ENCODE results near the gene TMOD1. TPM values are rescaled to one million over a fixed set of nuclear protein-coding genes. Genes with fewer than 3 reads are reported as not detected.
A peak's percentile ranks its signal among the peaks of the same experiment; 100 is the strongest.

TMOD1 gene
- total RNA-seq, 1 donor from 2014 or later, result 0.91 TPM

GRCh38 chr9:97503862-97504210 lies 2.4 kb downstream of the TMOD1 start:
- Mint-ChIP-seq H3K27ac (no peak overlapping the region), H3K4me1 (peaks cover 20% of the 10 kb centered on the region), H3K27me3 (peaks cover 48% of the 10 kb centered on the region), H3K9me3 (no peaks in the 10 kb centered on the region), H3K36me3 (ENCODE audit: low read depth) (no peaks in the 10 kb centered on the region), H3K4me3 (no peak overlapping the region)
- intact Hi-C loops (cut with micrococcal nuclease), result loop anchor here (5.0 kb wide), 1 partner anchor 92 kb away; the partner anchor contains the start of gene TDRD7
- DNase-seq, result no peak

- Mint-ChIP-seq H3K9me3 (no peaks in the 10 kb centered on the region), H3K4me3 (no peak overlapping the region), H3K27me3 (peaks cover 44% of the 10 kb centered on the region), H3K27ac (no peak overlapping the region), H3K36me3 (ENCODE audit: low read depth) (no peaks in the 10 kb centered on the region), H3K4me1 (peaks cover 20% of the 10 kb centered on the region)
- intact Hi-C loops (cut with micrococcal nuclease), result loop anchor here (5.0 kb wide), 1 partner anchor 92 kb away; the partner anchor contains the start of gene TDRD7
- DNase-seq, result no peak
Observed at GRCh38 chr9:97504381-97505216, 3.1 kb downstream of the TMOD1 start.

GRCh38 chr9:97505845-97506244 lies 4.4 kb downstream of the TMOD1 start:
- Mint-ChIP-seq H3K27ac (no peak overlapping the region), H3K27me3 (peaks cover 33% of the 10 kb centered on the region), H3K9me3 (no peaks in the 10 kb centered on the region), H3K36me3 (ENCODE audit: low read depth) (no peaks in the 10 kb centered on the region), H3K4me1 (peaks cover 21% of the 10 kb centered on the region), H3K4me3 (no peak overlapping the region)
- DNase-seq, result no peak
- intact Hi-C loops (cut with micrococcal nuclease), result no loop called here

GRCh38 chr9:97506306-97506705 lies 4.8 kb downstream of the TMOD1 start:
- intact Hi-C loops (cut with micrococcal nuclease), result no loop called here
- Mint-ChIP-seq H3K27me3 (peaks cover 30% of the 10 kb centered on the region), H3K27ac (no peak overlapping the region), H3K9me3 (no peaks in the 10 kb centered on the region), H3K4me1 (peaks cover 22% of the 10 kb centered on the region), H3K36me3 (ENCODE audit: low read depth) (no peaks in the 10 kb centered on the region), H3K4me3 (no peak overlapping the region)
- no peak for DNase-seq

GRCh38 chr9:97506787-97507186 lies 5.3 kb downstream of the TMOD1 start:
- no peak overlapping the region for H3K27ac Mint-ChIP-seq
- no peak for DNase-seq
- H3K27me3 Mint-ChIP-seq, result peaks cover 30% of the 10 kb centered on the region
- no peaks in the 10 kb centered on the region for H3K36me3 Mint-ChIP-seq (ENCODE audit: low read depth)
- intact Hi-C loops (cut with micrococcal nuclease), result no loop called here
- no peaks in the 10 kb centered on the region for H3K9me3 Mint-ChIP-seq
- no peak overlapping the region for H3K4me3 Mint-ChIP-seq
- H3K4me1 Mint-ChIP-seq, result peaks cover 27% of the 10 kb centered on the region

- peaks cover 26% of the 10 kb centered on the region for H3K27me3 Mint-ChIP-seq
- no peak for DNase-seq
- intact Hi-C loops (cut with micrococcal nuclease), result no loop called here
- no peaks in the 10 kb centered on the region for H3K9me3 Mint-ChIP-seq
- no peak overlapping the region for H3K27ac Mint-ChIP-seq
- H3K4me3 Mint-ChIP-seq, result no peak overlapping the region
- peaks cover 24% of the 10 kb centered on the region for H3K4me1 Mint-ChIP-seq
- H3K36me3 Mint-ChIP-seq (ENCODE audit: low read depth), result no peaks in the 10 kb centered on the region
Observed at GRCh38 chr9:97507428-97507984, 6.0 kb downstream of the TMOD1 start.

- Mint-ChIP-seq H3K9me3 (no peaks in the 10 kb centered on the region), H3K36me3 (ENCODE audit: low read depth) (no peaks in the 10 kb centered on the region), H3K27ac (no peak overlapping the region), H3K27me3 (peaks cover 12% of the 10 kb centered on the region), H3K4me3 (no peak overlapping the region), H3K4me1 (peaks cover 15% of the 10 kb centered on the region)
- DNase-seq, result no peak
- intact Hi-C loops (cut with micrococcal nuclease), result no loop called here
Observed at GRCh38 chr9:97508852-97509251, 7.4 kb downstream of the TMOD1 start.

GRCh38 chr9:97510797-97511654 lies 9.6 kb downstream of the TMOD1 start:
- Mint-ChIP-seq H3K4me1 (peaks cover 15% of the 10 kb centered on the region), H3K36me3 (ENCODE audit: low read depth) (no peaks in the 10 kb centered on the region), H3K4me3 (peak overlapping the region; percentile 28), H3K9me3 (no peaks in the 10 kb centered on the region), H3K27ac (peak overlapping the region; percentile 82), H3K27me3 (peaks cover 1% of the 10 kb centered on the region)
- intact Hi-C loops (cut with micrococcal nuclease), result no loop called here
- DNase-seq, result peak; percentile 70

GRCh38 chr9:97511655-97512427 lies 10.4 kb downstream of the TMOD1 start:
- H3K27ac Mint-ChIP-seq, result peak overlapping the region; percentile 82
- H3K4me3 Mint-ChIP-seq, result peak overlapping the region; percentile 28
- peaks cover 15% of the 10 kb centered on the region for H3K4me1 Mint-ChIP-seq
- H3K27me3 Mint-ChIP-seq, result peaks cover 9% of the 10 kb centered on the region
- no peaks in the 10 kb centered on the region for H3K9me3 Mint-ChIP-seq
- intact Hi-C loops (cut with micrococcal nuclease), result no loop called here
- no peaks in the 10 kb centered on the region for H3K36me3 Mint-ChIP-seq (ENCODE audit: low read depth)
- no peak for DNase-seq

- no peak for DNase-seq
- Mint-ChIP-seq H3K9me3 (no peaks in the 10 kb centered on the region), H3K27me3 (peaks cover 15% of the 10 kb centered on the region), H3K36me3 (ENCODE audit: low read depth) (no peaks in the 10 kb centered on the region), H3K27ac (no peak overlapping the region), H3K4me1 (peaks cover 15% of the 10 kb centered on the region), H3K4me3 (no peak overlapping the region)
- intact Hi-C loops (cut with micrococcal nuclease), result no loop called here
Observed at GRCh38 chr9:97512966-97513560, 11.6 kb downstream of the TMOD1 start.

- Mint-ChIP-seq H3K36me3 (ENCODE audit: low read depth) (no peaks in the 10 kb centered on the region), H3K27ac (no peak overlapping the region), H3K4me1 (peaks cover 19% of the 10 kb centered on the region), H3K27me3 (peaks cover 29% of the 10 kb centered on the region), H3K9me3 (no peaks in the 10 kb centered on the region), H3K4me3 (no peak overlapping the region)
- DNase-seq, result no peak
- intact Hi-C loops (cut with micrococcal nuclease), result no loop called here
Observed at GRCh38 chr9:97514531-97514930, 13.1 kb downstream of the TMOD1 start.

GRCh38 chr9:97515662-97516061 lies 14.2 kb downstream of the TMOD1 start:
- no peak overlapping the region for H3K27ac Mint-ChIP-seq
- no peak for DNase-seq
- H3K36me3 Mint-ChIP-seq (ENCODE audit: low read depth), result no peaks in the 10 kb centered on the region
- peaks cover 36% of the 10 kb centered on the region for H3K27me3 Mint-ChIP-seq
- H3K4me1 Mint-ChIP-seq, result peaks cover 17% of the 10 kb centered on the region
- H3K9me3 Mint-ChIP-seq, result no peaks in the 10 kb centered on the region
- no peak overlapping the region for H3K4me3 Mint-ChIP-seq
- intact Hi-C loops (cut with micrococcal nuclease), result no loop called here

- intact Hi-C loops (cut with micrococcal nuclease), result no loop called here
- Mint-ChIP-seq H3K9me3 (no peaks in the 10 kb centered on the region), H3K27ac (no peak overlapping the region), H3K4me1 (peaks cover 12% of the 10 kb centered on the region), H3K36me3 (ENCODE audit: low read depth) (no peaks in the 10 kb centered on the region), H3K27me3 (peaks cover 41% of the 10 kb centered on the region), H3K4me3 (no peak overlapping the region)
- DNase-seq, result no peak
Observed at GRCh38 chr9:97516111-97516510, 14.6 kb downstream of the TMOD1 start.

Measured in activated CD4-positive, alpha-beta T cell treated with anti-CD3 and anti-CD28 coated beads, Interleukin-2, amount 10 ng/mL, durations not matched to agents 24 days and 14 days (primary cell).